IPS DF 4.7 (cell line): Measurements from ENCODE around the gene MACROD1.

Experiments used
- DNase-seq: peaks from one replicate; pipeline ENCODE4 v3.0.0-alpha.2; 2013; ENCODE audit warnings: low spot score; ENCODE audit errors: extremely low read depth

The MACROD1 gene

DNA sequence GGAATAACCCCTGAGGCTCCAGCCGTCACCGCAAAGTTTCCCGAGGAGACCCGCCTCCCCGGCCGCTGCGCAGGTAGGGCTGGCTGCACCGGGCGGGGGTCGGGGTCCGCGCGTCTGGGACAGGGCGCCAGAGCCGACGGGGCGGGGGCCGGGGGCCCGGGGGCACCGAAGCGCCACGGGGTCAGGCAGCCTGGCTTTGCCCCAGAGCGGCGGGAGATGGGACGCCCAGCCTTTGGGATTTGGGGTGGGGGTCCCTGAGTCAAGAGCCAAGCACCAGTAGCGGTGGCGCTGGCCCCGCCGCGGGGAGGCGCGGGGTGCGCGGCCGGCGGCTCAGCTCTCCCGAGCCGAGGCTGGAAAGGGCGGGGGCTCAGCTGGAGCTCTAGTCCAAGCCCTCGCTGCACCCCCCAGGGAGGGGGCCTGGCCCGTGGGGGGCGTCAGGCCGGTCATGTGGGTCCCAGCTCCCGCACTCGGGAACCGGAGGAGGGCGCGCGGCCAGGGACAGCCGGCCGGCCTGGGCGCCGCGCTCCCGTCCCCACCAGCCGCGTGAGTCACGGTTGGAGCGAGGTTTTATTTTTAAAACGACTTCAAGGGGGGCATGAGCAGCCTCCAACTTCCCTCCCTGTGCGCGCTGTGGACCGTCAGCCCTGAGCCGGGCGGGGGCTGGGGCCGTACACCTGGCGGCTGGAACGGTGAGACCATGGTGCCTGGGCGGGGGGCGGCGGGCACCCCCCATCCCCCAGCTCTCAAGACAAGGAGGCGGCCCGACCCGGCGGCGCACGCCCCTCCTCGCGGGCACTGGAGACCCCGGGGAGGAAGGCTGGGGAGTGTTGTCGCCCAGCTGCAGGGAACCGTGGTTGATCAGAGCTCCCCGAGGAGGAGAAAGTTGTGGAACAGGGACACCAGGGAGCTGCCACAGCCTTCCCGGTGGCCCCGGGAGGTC, 129.6 kb downstream of the MACROD1 start:
- no peak for DNase-seq

DNA sequence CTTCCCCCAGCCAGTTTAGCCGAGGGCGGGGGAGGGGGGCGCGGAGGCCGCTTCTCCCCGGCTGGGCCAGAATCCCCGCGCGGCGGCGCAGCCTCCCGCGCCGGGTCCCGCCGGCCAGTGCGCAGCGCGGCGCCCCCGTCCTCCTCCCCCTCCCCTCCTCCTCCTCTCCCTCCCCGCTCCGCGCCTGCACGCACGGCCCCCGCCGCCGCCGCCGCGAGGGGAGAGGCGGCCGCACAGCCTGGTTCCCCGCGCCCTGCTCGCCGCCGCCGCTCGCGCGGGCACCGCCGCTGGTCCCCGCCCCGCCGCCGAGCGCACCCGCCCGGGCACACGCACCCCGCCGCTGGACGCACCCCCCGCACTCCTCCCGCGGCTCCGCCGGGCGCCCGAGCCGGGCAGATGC, 130.3 kb downstream of the MACROD1 start, which contains the start of gene FLRT1:
FLRT1 (plus strand) TSS at position 356 of the 400 bp plus-strand sequence. CDS start 80,337 bp downstream, outside the sequence.
- DNase-seq = no peak

DNA sequence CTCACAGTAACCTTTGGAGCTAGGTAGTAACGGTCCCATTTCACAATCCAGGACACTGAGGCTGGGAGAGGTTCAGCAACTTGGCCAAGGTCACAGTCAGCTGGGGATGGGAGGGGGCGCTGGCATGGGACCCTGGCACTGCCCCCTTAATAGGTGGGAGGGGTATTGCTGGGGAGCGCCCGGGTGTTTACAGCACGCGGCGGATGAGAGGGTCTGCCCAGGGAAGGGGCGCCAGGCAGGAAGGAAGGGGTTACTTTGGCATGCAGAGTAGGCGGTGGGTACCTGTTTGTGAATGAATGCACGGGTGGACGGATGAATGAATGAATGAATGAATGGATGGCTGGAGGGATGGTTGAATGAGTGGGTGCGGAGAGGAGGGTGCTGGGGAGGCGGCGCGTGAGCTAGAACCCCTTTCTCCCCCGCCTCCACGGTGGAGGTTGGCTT, 130.8 kb downstream of the MACROD1 start:
- DNase-seq = no peak

DNA sequence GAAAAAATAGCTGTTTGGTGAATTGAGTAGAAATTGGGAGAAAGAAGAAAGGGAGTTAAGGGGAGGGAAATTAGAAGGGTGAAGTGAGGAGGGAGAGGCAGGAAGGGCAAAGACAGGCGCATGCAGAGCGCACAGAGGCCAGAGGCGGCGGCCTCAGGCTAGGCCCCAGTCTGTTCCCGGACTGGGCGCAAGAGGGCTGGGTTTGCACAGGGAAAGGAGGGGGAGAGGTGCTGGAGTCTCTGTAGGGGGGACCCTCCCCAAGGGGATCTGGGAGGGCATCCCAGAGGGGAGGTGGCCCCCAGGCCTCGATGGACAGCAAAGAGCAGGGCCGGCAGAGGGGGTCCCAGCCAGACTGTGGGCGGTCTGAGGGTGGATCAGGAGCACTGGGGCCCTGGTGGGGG, 131.5 kb downstream of the MACROD1 start:
- no peak for DNase-seq

DNA sequence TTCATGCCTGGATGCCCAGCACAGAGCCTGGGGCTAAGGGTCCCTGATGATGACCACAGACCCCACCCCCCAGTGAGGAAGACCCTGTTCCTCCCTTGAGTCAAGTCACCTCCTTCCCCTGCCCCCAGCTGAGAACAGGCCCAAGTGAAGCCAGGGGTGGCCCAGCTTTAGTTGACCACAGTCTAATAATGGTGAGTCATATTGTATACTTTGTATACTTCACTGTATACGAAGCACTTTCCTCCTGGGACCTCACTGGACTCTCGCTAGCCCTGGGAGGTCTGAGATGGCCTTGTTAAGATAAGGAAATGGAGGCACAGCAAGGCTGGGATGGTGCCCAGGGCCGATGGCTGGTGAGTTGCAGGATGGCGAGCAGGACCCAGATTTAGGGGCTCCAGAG, 133.9 kb downstream of the MACROD1 start:
- no peak for DNase-seq

DNA sequence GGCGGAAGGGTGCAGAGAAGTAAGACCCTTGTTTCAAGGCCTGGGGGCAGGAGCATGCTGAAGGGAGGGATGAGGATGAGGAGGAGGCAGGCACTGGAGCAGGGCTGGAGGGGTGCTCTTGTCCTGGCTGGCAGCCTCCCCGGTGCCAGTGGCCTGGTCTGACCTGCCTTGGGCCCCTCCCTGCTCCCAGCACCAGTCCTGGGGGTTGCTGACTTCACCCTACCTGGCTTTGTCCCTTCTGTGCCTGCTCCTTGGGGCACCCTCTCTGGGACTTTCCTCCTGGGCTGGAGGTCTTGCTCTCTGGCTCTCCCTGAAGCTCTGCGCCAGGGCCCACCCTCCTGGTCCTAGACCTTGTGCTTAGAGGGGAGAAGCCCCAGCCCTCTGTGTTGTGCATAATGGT, 134.9 kb downstream of the MACROD1 start:
- DNase-seq = no peak

DNA sequence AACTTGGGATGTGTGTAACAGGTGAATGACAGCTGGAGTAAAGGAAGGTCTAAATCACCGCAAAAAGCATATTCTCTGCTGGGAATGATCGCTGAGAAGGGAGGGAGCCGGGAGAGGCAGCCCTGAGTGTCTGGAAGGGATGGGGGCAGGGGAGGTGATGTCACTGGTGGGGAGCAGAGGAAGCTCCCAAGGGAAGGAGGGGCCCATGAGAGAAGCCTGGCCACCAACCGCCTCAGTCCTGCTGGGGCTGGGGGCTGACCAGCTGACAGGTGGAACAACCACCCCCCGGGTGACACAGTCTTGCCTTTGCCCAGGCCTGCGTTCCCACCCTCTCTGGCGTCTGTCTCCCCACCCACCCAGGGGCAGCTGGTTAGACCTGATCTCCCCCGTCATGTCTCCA, 136.1 kb downstream of the MACROD1 start:
- no peak for DNase-seq

DNA sequence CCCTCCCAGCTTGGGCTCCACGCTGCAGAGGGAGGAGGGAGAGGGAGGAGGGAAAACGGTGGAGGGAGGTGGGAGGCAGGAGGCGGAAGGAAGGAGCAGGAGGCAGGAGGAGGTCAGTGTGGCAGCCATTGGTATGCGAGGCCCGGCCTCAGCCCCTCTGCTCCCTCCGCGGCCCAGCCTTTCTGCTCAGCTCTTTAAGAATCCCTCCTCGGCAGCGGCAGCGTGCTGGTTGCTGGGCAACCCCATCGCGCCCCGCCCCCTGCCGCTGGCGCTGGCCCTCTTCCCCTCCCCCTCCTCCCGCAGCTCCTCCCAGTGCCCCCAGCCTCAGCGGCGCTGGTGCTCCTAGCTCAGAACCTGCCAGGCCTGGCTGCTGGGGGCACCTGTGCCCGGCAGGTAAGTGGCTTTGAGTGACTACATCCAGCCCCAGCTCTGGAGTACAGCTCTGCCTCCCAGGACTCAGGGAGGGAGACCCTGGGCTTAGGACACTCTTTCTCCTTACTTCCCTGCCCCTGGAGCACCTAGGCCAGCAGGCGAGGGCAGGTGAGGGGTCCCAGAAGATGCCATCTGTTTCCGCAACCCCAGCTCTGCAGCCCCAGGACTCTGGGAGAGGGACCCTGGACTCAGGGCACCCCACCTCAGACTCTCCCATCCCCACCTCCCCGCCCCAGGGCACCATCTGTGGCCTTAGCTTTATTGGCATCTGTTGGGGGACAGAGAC, 137.4 kb downstream of the MACROD1 start:
- no peak for DNase-seq

DNA sequence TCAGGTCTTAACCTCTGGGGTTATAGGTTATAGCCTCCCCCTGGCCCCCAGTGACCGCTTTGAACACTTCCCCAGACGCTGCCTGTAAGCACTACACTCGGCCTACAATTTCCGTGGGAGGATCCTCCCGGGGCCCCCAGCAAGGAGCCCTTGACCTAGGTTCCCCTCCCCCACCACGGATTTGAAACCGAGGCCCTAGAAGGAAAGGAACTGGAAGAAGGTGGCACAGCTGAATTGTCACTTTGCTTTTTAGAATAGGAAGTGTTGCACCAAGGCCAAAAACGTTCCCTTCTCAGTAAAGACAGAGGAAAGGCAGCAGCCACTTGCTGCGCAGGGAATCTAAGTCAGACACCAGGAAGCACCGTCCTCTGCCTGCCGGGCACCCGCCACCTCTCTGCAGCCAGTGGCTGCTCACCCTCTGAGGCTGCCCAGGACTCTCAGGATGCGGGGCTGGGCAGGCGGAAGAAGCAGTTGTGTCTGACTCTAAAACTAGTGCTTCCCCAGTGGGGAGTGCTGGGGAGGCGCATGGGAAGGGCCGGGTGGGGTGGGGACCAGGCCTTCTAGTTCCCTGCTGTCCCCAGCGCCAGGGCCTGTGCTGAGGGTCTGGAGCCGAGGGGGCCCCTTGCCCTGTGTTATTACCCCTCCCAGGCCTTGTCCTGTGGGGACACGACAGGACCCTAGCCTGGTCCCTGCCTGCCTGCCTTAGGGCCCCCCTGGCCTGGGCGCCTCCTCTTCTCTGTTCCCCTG, 138.1 kb downstream of the MACROD1 start:
- DNase-seq = no peak

DNA sequence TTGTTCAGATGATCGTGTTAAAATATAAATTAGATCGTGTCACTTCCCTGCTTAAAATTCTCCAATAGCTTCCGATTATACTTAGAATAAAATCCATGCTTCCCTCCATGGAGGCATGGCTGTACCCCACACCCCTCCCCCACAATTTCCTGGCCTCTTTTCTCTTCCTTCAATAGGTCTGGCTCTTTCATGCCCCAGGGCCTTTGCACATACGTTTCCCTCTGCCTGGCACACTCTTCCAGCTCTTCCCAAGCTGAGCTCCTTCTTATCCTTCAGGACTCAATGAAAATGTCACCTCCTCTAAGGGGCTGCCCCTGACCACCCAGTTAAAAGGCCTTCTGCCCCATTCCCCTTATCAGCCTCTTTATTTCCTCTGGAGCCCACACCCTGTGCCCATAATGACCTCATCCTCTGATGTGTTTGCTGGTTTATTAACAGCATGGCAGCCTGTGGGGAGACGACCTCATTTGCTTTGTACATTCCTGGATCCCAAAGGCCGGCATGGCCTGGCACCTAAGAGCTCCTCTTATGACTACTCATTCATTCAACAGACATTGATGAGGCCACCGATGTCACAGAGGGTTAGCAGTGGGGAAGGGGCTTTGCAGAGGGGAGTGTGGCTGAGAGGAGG, 139.2 kb downstream of the MACROD1 start:
- DNase-seq = no peak

DNA sequence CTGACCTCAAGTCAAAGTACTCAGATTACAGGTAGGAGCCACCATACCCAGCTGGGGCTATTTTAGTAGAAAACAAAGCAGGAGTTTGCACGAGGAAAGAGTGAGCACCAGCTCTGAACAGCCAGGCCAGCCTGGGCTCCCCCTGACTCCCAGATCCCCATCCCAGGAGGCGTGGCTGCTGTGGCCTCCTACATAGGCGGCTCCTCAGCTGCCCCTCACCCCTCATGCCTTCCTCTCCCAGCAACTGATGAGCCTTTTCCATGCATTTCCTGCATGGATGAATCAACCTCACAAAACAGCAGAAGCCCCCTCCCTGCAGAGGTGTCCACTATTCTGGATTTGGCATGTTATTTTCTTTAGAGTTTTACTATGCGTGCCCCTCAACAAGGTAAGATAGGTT, 140.7 kb downstream of the MACROD1 start:
- no peak for DNase-seq

DNA sequence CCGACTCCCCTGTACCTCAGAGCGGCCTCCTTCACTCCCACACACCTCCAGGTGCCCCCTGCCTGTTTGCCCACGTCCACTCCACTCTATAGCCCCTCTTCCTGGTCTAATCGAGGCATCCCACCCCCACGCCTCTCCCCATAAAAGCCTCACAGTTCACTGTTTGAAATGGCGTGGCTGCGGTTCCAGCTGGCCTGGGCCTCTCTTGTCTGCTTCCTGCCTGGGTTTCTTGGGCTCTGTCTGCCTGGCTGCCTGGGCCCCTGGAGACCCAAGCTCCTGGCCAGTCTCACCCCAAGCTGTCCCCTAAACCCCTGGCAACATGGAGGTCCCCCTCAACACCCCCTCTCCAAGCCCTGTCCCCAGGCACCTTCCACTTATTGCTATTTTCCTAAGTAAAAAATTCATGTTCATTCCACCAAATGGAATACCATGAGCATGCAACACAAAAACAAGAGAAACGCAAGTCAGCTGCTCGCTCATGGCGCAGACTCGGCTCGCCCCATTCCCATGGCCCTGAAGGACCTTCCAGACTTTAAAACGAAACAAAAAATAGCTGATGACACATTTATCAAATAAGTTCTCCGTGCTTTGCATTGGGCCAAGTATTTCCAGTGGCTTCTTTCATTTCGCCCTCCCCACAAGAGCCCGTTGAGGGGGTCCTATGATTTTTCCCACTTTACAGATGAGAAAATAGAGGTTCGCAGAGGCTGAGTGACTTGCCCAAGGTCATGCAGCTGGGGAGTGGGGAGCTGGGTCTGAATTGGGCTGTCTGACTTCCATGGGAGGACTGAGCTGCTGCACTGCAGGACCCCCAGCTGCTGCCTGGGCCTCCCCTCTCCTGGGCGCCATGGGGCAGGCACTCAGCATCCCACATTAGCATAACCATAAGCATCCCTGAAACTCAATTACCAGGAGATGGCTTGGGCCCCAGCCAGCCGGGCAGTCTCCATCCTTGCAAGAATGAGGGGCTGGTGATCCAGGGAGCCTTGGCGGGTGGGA, 141.9 kb downstream of the MACROD1 start:
- DNase-seq = no peak

DNA sequence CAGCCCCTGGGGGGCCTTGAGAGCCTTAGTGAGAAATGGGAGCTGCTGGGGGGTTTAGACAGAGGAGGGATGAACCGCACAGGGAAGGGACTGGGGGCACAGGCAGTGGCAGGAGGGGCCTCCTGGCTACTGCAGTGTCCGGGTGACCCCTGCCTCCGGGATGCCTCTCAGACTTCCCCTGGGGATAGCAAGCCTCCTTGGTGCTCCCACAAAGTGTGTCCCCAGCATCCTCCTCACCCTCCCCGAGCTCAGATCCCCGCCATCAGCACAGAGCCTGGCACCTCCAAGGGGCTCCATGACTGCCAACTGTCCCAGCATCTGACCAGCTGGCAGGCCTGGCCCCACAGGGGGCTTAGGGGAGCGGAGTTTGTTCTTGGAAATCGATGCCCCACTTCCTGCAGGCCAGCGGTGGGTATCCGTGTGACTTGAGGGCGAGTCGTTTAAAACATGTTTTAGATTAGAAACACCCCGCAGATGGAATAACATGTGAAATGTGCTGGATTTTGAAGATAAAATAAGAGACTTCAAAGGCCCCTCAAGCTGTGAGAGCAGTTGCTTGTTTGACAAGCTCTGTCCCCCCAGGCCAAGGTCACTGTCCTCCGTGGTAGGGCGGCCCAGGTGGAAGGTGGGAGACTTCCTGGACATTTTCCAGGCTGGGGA, 143.7 kb downstream of the MACROD1 start:
- DNase-seq = no peak

DNA sequence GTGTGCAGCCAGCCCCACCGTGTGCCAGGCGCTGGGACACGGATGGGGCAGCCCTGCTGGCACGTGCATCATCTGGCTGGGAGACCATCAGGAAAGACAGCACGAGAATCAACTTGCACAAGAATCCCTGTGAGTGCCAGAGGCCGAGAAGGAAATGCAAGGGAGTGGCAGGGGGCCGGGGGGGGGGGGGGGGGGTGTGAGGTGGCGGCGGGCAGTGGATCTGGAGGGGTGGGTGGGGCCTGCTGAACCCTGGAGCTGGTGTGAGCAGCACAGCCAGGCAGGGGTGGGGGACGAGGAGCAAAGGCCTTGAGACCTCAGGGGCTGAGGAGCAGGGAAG, 144.2 kb downstream of the MACROD1 start:
- no peak for DNase-seq

DNA sequence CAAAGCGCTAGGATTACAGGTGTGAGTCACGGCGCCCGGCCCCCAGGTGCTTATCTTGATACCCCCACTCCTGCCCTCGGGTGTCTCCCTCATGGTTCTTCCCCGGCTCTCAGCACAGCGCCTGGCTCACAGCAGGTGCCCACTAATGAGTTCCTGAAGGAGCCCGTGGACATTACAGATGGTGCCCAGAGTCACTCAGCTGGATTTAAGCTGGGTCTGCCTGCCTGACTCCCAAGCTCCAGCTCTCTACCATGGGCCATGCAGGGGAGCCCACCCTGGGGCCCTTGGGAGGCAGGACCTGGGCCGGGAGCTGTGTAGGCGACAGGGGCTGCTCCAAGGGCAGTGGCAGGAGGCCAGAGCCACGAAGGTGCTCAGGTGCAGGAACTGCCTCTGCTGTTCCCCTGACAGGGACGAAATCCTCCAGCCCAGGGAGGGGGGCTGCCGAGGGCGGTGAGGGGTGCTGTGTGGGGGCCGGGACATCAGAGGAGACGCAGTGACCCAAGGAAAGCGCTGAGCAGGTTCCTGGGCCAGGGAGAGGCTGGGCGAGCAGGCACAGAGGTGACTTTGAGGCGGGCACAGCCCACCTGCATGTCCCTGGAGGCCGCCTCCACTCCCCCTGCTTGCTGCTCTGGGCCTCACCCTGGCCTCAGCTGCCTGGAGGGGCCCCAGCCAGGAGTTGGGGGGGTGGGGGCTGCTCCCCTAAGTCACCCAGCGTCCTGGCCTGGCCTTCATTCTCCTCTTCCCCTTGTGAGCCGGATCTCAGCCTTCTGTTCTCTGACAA, 144.7 kb downstream of the MACROD1 start:
- DNase-seq = no peak

DNA sequence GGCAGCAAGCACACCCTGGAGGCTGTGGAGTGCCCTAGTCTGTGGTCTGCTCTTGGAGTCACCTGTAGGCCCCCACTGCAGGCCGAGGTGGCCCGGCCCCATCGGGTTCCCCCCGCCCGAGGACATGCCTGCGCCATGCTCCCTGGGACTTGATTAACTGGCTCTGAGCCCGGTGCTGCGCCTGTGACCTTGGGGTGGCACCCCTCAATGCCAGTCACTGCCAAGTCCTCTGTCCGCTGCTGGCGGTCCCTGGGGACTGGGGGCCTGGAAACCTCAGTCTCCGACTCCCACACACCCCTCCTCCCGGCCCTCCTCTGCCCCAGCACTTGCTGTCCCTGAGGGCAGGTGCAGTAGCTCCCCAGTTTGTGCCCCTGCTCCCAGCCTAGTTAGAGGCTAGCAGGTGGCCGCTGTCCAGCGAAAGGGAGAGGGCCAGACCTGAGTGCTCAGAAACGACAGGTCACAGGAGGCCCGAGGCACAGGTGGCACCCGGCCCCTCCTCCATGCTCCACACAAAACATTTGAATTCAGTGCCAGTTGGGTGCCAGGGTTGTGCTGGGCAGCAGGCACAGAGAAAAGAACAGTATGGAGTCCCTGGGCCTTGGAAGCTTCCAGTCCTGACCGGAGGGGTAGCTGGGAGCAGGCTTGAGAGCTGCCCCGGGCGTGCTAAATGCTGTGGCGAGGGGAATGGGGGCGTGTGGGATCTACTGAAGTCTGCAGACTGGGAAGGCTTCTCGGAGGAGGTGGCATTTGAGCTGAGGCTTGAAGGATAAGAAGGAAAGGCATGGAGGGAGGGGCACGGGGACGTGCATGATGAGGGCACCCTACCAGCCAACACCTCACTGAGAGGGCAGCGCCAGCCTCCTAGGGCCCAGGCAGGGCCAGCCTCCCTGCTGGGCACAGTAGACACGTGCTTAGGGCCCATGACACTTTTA, 146.5 kb downstream of the MACROD1 start:
- no peak for DNase-seq

DNA sequence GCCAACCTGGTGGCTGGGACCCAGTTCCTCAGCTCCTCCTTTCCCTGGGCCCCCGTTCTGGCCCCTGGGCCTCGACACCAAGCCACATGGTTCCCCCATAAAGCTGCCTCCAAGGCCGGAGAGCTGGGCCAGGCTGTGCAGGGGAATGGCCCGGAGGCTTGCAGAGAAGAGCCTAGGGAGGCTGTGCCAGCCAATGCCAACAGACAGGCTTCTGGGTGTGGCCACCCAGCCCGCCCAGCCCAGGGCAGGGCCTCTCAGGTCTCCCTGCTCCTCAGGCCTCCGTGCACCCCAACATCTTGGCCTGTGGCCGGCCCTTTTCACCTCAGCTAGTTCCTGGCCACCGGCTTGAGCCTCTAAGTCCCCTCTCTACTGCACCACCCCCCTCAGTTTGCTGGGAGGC, 147.6 kb downstream of the MACROD1 start:
- no peak for DNase-seq

DNA sequence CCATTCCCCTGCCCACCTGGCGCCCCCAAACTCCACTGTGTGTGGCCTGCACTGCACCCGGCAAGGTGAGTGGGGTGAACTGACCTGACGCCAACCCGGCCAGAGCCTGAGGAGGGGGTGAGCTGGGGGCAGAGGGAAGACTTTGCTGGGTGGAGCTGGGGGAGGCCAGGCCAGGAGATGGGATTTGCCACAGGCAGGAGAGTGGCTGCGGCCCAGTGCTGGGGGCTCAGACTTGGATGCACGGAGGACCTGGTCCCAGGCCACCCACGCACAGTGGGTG, 148.0 kb downstream of the MACROD1 start:
- no peak for DNase-seq
